Measurements from ENCODE around the gene CDRT4. TPM values are rescaled to one million over a fixed set of nuclear protein-coding genes. Genes with fewer than 3 reads are reported as not detected.

The CDRT4 gene
- total and polyA plus RNA-seq, 2 donors (not counting 3 experiments of a cell fraction or from before 2014, with no cell fraction given), result 11.5 to 13.6 TPM

DNA sequence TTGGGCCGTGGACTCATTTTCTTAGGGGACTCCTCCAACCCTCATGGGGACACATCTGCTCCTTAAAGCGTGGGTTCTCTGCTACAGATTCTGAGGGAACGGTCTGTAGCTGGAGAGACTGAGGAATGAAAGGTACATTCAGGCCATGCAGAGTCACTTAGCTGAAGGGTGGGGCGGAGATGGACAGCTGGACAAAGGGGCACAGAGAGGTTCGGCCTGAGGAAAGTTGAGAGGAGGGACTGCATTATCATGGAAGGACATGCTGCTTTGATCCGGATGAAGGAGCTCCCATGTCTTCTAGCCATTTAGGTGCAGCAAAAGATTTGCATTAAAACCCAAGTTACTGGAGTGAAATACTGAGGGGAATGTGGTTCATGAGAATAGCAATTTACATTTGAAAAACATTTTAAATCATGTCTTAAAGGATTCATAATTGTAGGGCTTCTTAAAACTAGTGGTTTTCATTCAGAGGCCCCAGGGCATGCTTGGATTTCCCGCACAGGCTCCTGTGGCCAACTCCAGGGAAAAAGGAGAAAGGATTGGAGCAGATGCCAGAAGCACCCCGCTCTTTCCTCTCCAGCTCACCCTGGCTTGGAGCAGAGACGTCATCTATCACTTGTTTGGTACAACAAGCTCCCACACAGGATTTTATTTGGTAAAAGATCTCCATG, 54.2 kb downstream of the CDRT4 start:
- BruUV-seq (replicated peaks), result no TSS peak
- Histone ChIP-seq H3K36me3 (ENCODE audit: control insufficient read depth in 2 of 2, extremely low read depth in 1 of 2, insufficient read depth in 2 of 2, low read length in 2 of 2) (no peaks in the 10 kb centered on the region), H3K9ac (replicated peaks; ENCODE audit: extremely low read depth, insufficient read depth, low read length) (no peak overlapping the region), H3K4me2 (ENCODE audit: insufficient read depth, low read length) (no peak overlapping the region), H3K79me2 (ENCODE audit: control insufficient read depth, insufficient read depth, low read length) (no peaks in the 10 kb centered on the region), H3K4me1 (ENCODE audit: control insufficient read depth, extremely low read depth, insufficient read depth, low read length) (no peaks in the 10 kb centered on the region), H3K27me3 (ENCODE audit: control insufficient read depth in 2 of 2, insufficient read depth in 2 of 2, low read length in 2 of 2) (no peaks in the 10 kb centered on the region), H4K20me1 (replicated peaks; ENCODE audit: control insufficient read depth, extremely low read depth, insufficient read depth, low read length) (no peaks in the 10 kb centered on the region), H3K9me1 (replicated peaks; ENCODE audit: control insufficient read depth, extremely low read depth, insufficient read depth, low read length) (no peaks in the 10 kb centered on the region), H3K9me3 (replicated peaks; ENCODE audit: control insufficient read depth, insufficient read depth, low read length) (no peaks in the 10 kb centered on the region), H3K4me3 (replicated peaks in 1 of 3; ENCODE audit: insufficient read depth in 1 of 3, low read depth in 1 of 3, low read length in 3 of 3) (no peak overlapping the region), H2AFZ (ENCODE audit: low read depth, low read length) (no peak overlapping the region), H3K27ac (ENCODE audit: insufficient read depth, low read depth, low read length) (no peak overlapping the region)
- intact Hi-C loops (cut with micrococcal nuclease) (no loop called here), dilution Hi-C loops (cut with MboI; ENCODE audit: extremely low pct_ligation_motif_present, low sequenced_read_pairs) (no loop called here)
- TF ChIP-seq MYC (IDR thresholded peaks at IDR 0.05; ENCODE audit: low read depth, low read length) (no peak), POLR2A (IDR thresholded peaks at IDR 0.05; ENCODE audit: low read depth, low read length) (no peak), EZH2 (IDR thresholded peaks at IDR 0.05; ENCODE audit: borderline replicate concordance, low read depth, low read length, severe bottlenecking) (no peak), JUN (IDR thresholded peaks at IDR 0.05; ENCODE audit: borderline replicate concordance, insufficient read depth, insufficient read length, low read depth) (no peak), POLR2AphosphoS5 (IDR thresholded peaks at IDR 0.05; ENCODE audit: insufficient read depth, low read depth, low read length) (no peak), FOS (IDR thresholded peaks at IDR 0.05; ENCODE audit: borderline replicate concordance, insufficient read depth, low read length) (no peak), GATA2 (IDR thresholded peaks at IDR 0.05; ENCODE audit: insufficient read depth, insufficient read length, low read depth, low read length) (no peak)
- TF ChIP-seq, protein P1, sequence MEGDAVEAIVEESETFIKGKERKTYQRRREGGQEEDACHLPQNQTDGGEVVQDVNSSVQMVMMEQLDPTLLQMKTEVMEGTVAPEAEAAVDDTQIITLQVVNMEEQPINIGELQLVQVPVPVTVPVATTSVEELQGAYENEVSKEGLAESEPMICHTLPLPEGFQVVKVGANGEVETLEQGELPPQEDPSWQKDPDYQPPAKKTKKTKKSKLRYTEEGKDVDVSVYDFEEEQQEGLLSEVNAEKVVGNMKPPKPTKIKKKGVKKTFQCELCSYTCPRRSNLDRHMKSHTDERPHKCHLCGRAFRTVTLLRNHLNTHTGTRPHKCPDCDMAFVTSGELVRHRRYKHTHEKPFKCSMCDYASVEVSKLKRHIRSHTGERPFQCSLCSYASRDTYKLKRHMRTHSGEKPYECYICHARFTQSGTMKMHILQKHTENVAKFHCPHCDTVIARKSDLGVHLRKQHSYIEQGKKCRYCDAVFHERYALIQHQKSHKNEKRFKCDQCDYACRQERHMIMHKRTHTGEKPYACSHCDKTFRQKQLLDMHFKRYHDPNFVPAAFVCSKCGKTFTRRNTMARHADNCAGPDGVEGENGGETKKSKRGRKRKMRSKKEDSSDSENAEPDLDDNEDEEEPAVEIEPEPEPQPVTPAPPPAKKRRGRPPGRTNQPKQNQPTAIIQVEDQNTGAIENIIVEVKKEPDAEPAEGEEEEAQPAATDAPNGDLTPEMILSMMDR (IDR thresholded peaks at IDR 0.05; ENCODE audit: extremely low read depth in 1 of 2, insufficient read depth in 1 of 2, low read depth in 1 of 2, low read length in 2 of 2), result no peak
- TF ChIP-seq, protein P2, sequence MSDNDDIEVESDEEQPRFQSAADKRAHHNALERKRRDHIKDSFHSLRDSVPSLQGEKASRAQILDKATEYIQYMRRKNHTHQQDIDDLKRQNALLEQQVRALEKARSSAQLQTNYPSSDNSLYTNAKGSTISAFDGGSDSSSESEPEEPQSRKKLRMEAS (IDR thresholded peaks at IDR 0.05; ENCODE audit: insufficient read depth, insufficient read length), result no peak
- no peak for DNase-seq (ENCODE audit: low read depth, low spot score)
- CTCF ChIA-PET, result interaction anchor here (0.9 to 1.3 kb wide), 2 partner anchors 23 to 90 kb away, joined by 3 read pairs; no protein-coding TSS in a partner anchor
- POLR2A ChIA-PET, result no interaction called here
- no peak for FAIRE-seq

All from endothelial cell of umbilical vein (primary cell).